Measurements from ENCODE around the gene HSPB1.

The HSPB1 gene

GRCh38 chr7:76302347-76303201, at the start of gene HSPB1 (continued):
- TF ChIP-seq PRDM2 (tag by site-specific recombination; IDR thresholded peaks at IDR 0.05; ENCODE audit: borderline replicate concordance) (no peak), CTCF (tag by site-specific recombination; IDR thresholded peaks at IDR 0.05) (0 out of 2 replicates have a peak, but pooled peaks have one; percentile 31), GFI1B (tag by site-specific recombination; IDR thresholded peaks at IDR 0.05) (no peak), IKZF3 (tag by site-specific recombination; IDR thresholded peaks at IDR 0.05) (no peak), ZBTB49 (tag by site-specific recombination; IDR thresholded peaks at IDR 0.05; ENCODE audit: low read depth) (no peak), GLI4 (tag by site-specific recombination; IDR thresholded peaks at IDR 0.05) (no peak), ZIC2 (tag by site-specific recombination; IDR thresholded peaks at IDR 0.05) (peak; percentile 38; the same call in 1 of the 2 replicates), ZNF121 (tag by site-specific recombination; IDR thresholded peaks at IDR 0.05) (no peak), ZNF133 (tag by site-specific recombination; IDR thresholded peaks at IDR 0.05) (no peak), RBAK (tag by site-specific recombination; IDR thresholded peaks at IDR 0.05) (no peak), ZNF19 (tag by site-specific recombination; IDR thresholded peaks at IDR 0.05; ENCODE audit: low read depth) (no peak), ZNF629 (tag by site-specific recombination; IDR thresholded peaks at IDR 0.05) (0 out of 2 replicates have a peak, but pooled peaks have one; percentile 16), GLI2 (tag by site-specific recombination; IDR thresholded peaks at IDR 0.05; ENCODE audit: borderline replicate concordance, low read depth) (no peak), ZNF211 (tag by site-specific recombination; IDR thresholded peaks at IDR 0.05; ENCODE audit: low read depth) (no peak), ZNF138 (tag by site-specific recombination; IDR thresholded peaks at IDR 0.05; ENCODE audit: borderline replicate concordance) (no peak), WT1 (tag by site-specific recombination; IDR thresholded peaks at IDR 0.05) (no peak), MEIS1 (CRISPR knock-in tag; IDR thresholded peaks at IDR 0.05; ENCODE audit: borderline replicate concordance) (no peak), ZNF654 (tag by site-specific recombination; IDR thresholded peaks at IDR 0.05; ENCODE audit: low read depth) (no peak), ZNF426 (tag by site-specific recombination; IDR thresholded peaks at IDR 0.05) (no peak), ZNF639 (tag by site-specific recombination; IDR thresholded peaks at IDR 0.05) (no peak), ZNF530 (tag by site-specific recombination; IDR thresholded peaks at IDR 0.05; ENCODE audit: low read depth) (no peak), SP7 (tag by site-specific recombination; IDR thresholded peaks at IDR 0.05) (peak; percentile 59), ZNF701 (tag by site-specific recombination; IDR thresholded peaks at IDR 0.05) (no peak), ZNF529 (tag by site-specific recombination; IDR thresholded peaks at IDR 0.05; ENCODE audit: insufficient replicate concordance) (no peak), ZNF354C (tag by site-specific recombination; IDR thresholded peaks at IDR 0.05; ENCODE audit: borderline replicate concordance, low read depth) (no peak), KLF1 (tag by site-specific recombination; IDR thresholded peaks at IDR 0.05) (no peak), ZNF571 (tag by site-specific recombination; IDR thresholded peaks at IDR 0.05) (no peak), TCF7L2 (IDR thresholded peaks at IDR 0.05; ENCODE audit: borderline replicate concordance, low read depth, low read length) (no peak)
